GM13977 (cell line): ENCODE measurements around the gene WWC1.

Source experiments
- DNase-seq: peaks from one replicate; pipeline ENCODE4 v3.0.0; 2012; ENCODE audit warnings: low spot score
- CTCF ChIP-seq: IDR thresholded peaks from 2 replicates; pipeline ENCODE4 v1.5.1; 2012; ENCODE audit warnings: mild to moderate bottlenecking, control low read depth; ENCODE audit not compliant: insufficient read depth; ENCODE audit errors: extremely low read depth, missing control alignments
- in situ Hi-C: fragments of 300-500 bp; cut with MboI; formaldehyde crosslinking; loops from one replicate; pipeline ENCODE4 v1.12.0; 2022; ENCODE audit warnings: low sequenced_read_pairs, low pct_unique_long_range_greater_than_20kb, mixed read lengths, inconsistent platforms; ENCODE audit not compliant: unreplicated experiment

Gene WWC1

DNA sequence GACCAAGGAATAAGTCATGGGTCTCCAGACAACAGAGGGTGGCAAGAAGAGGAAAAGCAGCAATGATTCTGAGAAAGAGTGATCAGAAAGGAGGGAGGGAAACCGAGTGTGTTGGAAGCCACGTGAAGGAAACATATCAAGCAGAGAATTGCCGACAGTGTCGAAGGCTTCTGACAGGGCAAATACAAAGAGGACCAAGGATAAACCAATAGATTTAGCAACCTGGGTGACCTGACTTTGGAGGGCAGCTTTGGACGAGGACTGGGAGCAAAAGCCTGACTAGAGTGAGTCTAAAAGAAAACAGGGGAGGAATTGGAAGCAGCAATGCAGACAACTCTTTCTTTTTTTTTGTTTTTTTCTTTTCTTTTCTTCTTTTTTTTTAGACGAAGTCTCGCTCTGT lies 83.8 kb downstream of the WWC1 start:
- TF ChIP-seq CTCF, result no peak
- no peak for DNase-seq
- in situ Hi-C loops, result no loop called here

- no peak for TF ChIP-seq CTCF
- in situ Hi-C loops, result no loop called here
- no peak for DNase-seq
Observed at GRCh38 chr5:168377525-168377924, 86.1 kb downstream of the WWC1 start.

GRCh38 chr5:168378741-168379140 lies 87.3 kb downstream of the WWC1 start:
- no peak for DNase-seq
- no peak for TF ChIP-seq CTCF
- in situ Hi-C loops, result no loop called here

GRCh38 chr5:168382421-168382820 lies 91.0 kb downstream of the WWC1 start:
- TF ChIP-seq CTCF, result no peak
- in situ Hi-C loops, result no loop called here

DNA sequence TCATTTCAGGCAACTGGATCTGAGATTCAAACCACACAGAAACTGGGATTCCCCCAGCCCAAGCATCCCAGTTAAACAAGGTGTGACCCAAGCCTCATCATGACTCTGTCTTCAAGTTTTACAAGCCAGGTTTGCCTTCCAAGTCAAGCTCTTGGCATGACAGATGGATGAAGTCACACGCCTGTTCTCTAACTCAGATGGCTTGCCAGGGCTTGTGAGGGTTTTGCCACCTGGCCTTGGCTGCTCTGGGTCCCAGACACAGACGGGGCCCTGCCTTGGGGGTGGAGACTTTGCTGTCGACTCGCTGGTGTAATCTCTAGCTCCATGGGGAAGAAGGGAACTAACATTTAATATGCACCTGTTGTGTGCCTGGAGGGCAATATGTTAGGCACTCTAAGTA lies 99.0 kb downstream of the WWC1 start:
- no peak for DNase-seq
- in situ Hi-C loops, result no loop called here

More at GRCh38 chr5:168382421-168382820, 91.0 kb downstream of the WWC1 start:
- DNase-seq, result no peak

DNA sequence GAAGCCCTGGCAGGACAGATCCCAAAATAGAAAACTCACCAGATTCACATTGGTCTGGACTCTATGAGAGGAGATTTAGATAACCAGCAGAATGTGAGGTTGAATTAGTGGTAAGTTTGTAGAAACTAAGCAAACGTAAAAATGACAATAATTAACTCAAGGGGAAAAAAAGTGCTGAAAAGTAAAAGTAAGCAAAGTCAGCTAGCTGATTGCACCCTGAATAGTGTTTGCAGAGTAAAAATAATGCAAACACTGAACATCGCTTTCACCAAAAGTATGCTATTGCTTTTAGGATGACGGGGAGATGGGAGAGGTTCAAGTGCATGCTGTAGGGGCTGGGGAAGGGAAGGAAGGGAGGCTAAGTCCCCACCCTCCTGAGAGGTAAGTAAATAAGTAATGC lies 102.3 kb downstream of the WWC1 start:
- DNase-seq, result no peak
- in situ Hi-C loops, result no loop called here
- TF ChIP-seq CTCF, result no peak

More for the DNA sequence above, 99.0 kb downstream of the WWC1 start:
- TF ChIP-seq CTCF, result no peak
